Left ventricle myocardium inferior (tissue), 1 donor: ENCODE measurements around the gene PATJ. TPM values are rescaled to one million over a fixed set of nuclear protein-coding genes. Genes with fewer than 3 reads are reported as not detected.

Experiments used
- DNase-seq: peaks from one replicate; pipeline ENCODE4 v3.0.0-alpha.2; 2020
- H3K27ac ChIP-seq: fragments of 200-600 bp; replicated peaks from 2 replicates; pipeline ENCODE4 v1.8.0; 2021
- H3K27me3 ChIP-seq: fragments of 200-600 bp; 2 replicates; pipeline ENCODE4 v1.8.0; 2021; ENCODE audit warnings: low read depth
- H3K36me3 ChIP-seq: fragments of 200-600 bp; 2 replicates; pipeline ENCODE4 v1.8.0; 2021
- H3K4me1 ChIP-seq: fragments of 200-600 bp; 2 replicates; pipeline ENCODE4 v1.8.0; 2021
- H3K4me3 ChIP-seq: fragments of 200-600 bp; 2 replicates; pipeline ENCODE4 v1.8.0; 2021; ENCODE audit warnings: mild to moderate bottlenecking, moderate library complexity
- H3K9me3 ChIP-seq: fragments of 200-600 bp; replicated peaks from 2 replicates; pipeline ENCODE4 v1.8.0; 2021
- intact Hi-C: fragments of 100-400 bp; cut with micrococcal nuclease; formaldehyde crosslinking; loops from one replicate; pipeline ENCODE4 v1.11.0; 2022
- total RNA-seq: library from RNA; stranded (reverse); fragmentation: NEBNext Ultra II Directional; extraction: Animal tissue kit (Norgen Biotek cat#: 25700); gene quantifications from one replicate; pipeline ENCODE4 v1.2.1, GENCODE V29; 2021
- TF ChIP-seq, protein P1 (sequence below): fragments of 200-600 bp; IDR thresholded peaks from 2 replicates; pipeline ENCODE4 v1.8.0; 2021; ENCODE audit warnings: antibody characterized with exemption, mild to moderate bottlenecking, borderline replicate concordance
- donor health status: DM: no; HTN: yes; CAD: no; lungs with severe emphysema.

The PATJ gene
- total RNA-seq, 1 donor from 2014 or later: 166 TPM

DNA sequence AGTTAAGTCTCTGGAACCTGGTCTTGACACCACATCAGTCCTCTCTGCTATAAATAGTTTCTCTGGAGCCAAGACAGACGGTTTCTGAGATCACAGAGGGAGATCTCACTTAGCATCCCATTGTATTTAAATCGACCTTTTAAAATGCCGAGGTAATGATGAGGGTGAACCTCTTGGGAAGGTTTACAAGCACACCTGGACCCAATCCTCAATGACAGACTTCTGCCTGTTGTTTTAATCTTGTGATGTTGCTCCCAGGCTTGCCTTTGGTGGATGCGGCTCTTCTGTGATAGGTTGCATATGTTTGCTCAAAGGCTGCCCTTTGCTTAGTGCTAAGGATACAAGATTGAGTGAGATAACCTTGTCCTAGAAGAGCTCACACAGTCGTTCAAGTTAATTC lies 347.7 kb downstream of the PATJ start:
- Histone ChIP-seq H3K27ac (no peak overlapping the region), H3K27me3 (no peaks in the 10 kb centered on the region), H3K4me3 (no peak overlapping the region), H3K9me3 (no peaks in the 10 kb centered on the region), H3K36me3 (peaks cover 10% of the 10 kb centered on the region), H3K4me1 (peaks cover 11% of the 10 kb centered on the region)
- DNase-seq: no peak
- TF ChIP-seq, protein P1, sequence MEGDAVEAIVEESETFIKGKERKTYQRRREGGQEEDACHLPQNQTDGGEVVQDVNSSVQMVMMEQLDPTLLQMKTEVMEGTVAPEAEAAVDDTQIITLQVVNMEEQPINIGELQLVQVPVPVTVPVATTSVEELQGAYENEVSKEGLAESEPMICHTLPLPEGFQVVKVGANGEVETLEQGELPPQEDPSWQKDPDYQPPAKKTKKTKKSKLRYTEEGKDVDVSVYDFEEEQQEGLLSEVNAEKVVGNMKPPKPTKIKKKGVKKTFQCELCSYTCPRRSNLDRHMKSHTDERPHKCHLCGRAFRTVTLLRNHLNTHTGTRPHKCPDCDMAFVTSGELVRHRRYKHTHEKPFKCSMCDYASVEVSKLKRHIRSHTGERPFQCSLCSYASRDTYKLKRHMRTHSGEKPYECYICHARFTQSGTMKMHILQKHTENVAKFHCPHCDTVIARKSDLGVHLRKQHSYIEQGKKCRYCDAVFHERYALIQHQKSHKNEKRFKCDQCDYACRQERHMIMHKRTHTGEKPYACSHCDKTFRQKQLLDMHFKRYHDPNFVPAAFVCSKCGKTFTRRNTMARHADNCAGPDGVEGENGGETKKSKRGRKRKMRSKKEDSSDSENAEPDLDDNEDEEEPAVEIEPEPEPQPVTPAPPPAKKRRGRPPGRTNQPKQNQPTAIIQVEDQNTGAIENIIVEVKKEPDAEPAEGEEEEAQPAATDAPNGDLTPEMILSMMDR: no peak
- intact Hi-C loops: no loop called here

DNA sequence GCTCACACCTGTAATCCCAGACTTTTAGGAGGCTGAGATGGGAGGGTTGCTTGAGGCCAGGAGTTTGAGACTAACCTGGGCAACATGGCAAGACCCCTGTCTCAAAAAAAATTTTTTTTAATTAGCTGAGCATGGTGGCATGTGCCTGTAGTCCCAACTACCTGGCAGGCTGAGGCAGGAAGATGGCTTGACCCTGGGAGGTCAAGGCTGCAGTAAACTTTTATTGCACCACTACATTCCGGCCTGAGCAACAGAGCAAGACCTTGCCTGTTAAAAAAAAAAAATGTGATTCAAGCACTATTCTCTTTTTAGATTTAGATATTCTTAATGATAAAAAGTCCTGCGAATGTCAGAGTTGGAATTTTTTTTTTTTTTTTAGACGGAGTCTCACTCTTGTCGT lies 349.8 kb downstream of the PATJ start:
- intact Hi-C loops: no loop called here
- no peak overlapping the region for H3K27ac ChIP-seq
- no peaks in the 10 kb centered on the region for H3K27me3 ChIP-seq
- TF ChIP-seq, protein P1: no peak
- DNase-seq: no peak
- no peak overlapping the region for H3K4me3 ChIP-seq
- H3K9me3 ChIP-seq: no peaks in the 10 kb centered on the region
- H3K4me1 ChIP-seq: peaks cover 10% of the 10 kb centered on the region
- H3K36me3 ChIP-seq: no peaks in the 10 kb centered on the region

DNA sequence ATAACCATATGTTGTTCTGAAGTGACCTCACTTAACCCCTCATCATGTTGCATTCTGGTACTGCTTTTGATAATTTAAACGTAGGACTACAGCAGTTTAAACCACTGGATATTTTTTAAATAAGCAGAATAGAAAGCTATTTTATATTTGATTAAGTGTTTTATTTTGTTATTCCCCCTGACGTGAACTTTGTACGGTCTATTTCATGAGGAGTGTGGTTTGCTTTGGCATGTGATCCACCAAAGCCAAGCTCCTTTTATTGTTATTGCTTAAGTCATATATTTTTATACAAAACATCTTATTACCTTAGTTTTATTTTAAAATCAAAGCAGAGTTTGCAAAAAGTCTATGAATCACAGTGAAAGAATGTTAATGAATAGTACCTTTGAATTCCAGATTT lies 351.0 kb downstream of the PATJ start:
- Histone ChIP-seq H3K9me3 (no peaks in the 10 kb centered on the region), H3K36me3 (no peaks in the 10 kb centered on the region), H3K4me1 (peaks cover 10% of the 10 kb centered on the region), H3K27me3 (no peaks in the 10 kb centered on the region), H3K4me3 (no peak overlapping the region), H3K27ac (no peak overlapping the region)
- no peak for DNase-seq
- TF ChIP-seq, protein P1: no peak
- intact Hi-C loops: no loop called here

DNA sequence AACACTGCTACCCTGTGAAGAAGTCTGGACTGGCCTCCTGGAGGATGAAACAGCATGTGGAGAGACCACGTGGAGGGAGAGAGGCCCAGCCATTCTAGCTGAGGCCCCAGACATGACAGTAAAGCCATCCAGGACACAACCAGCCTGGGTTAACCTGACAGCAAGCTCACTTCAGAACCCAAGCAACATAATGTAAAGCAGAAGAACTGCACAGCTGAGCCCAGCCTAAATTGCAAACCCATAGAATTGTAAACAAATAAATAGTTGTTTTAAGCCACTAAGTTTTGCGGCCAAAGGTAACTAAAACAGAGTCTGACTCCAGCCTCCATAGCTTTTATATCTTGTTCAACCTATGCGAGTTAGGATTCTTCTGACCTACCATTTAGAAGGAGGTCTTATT lies 355.2 kb downstream of the PATJ start:
- peaks cover 8% of the 10 kb centered on the region for H3K9me3 ChIP-seq
- no peak overlapping the region for H3K27ac ChIP-seq
- TF ChIP-seq, protein P1: no peak
- H3K4me3 ChIP-seq: no peak overlapping the region
- no peaks in the 10 kb centered on the region for H3K4me1 ChIP-seq
- peaks cover 7% of the 10 kb centered on the region for H3K36me3 ChIP-seq
- no peak for DNase-seq
- intact Hi-C loops: no loop called here
- H3K27me3 ChIP-seq: no peaks in the 10 kb centered on the region

DNA sequence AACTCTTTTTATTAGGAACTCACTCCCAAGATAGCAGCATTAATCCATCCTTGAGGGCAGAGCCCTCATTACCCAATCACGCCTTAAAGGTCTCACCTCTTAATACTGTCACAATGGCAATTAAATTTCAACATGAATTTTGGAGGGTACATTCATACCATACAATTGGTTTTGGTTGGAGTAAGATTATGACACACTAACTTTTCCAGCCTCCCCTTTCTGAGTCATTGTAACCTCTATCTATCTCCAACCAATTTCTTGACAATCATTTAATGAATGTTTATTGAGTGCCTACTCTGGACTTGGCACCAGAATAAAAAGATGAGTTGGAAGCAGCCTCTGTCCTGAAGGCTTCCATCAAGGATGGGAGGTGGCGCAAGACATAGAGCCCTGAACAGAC lies 358.2 kb downstream of the PATJ start:
- Histone ChIP-seq H3K27ac (no peak overlapping the region), H3K9me3 (peaks cover 8% of the 10 kb centered on the region), H3K27me3 (no peaks in the 10 kb centered on the region), H3K36me3 (peaks cover 7% of the 10 kb centered on the region), H3K4me3 (no peak overlapping the region), H3K4me1 (no peaks in the 10 kb centered on the region)
- intact Hi-C loops: no loop called here
- DNase-seq: no peak
- TF ChIP-seq, protein P1: no peak

DNA sequence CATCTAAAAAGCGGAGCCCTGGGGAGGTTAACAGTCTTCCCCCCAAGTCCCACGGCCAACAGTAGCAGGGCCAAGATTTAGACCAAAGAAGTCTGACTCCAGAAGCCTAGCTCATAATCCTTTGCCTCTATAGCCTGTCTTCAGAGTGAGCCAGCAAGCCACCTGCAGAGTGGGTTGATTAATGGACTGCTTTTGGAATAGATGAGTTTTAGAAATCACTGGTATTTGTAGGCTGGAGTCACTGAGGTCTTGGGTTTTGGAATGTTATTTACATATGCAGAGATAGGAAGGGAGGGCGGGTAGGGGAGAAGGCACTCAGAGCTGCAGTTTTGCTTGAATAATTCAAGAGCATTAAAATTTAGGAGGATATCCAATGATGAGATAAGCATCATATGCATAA lies 361.6 kb downstream of the PATJ start:
- intact Hi-C loops: no loop called here
- Histone ChIP-seq H3K27me3 (no peaks in the 10 kb centered on the region), H3K4me3 (no peak overlapping the region), H3K4me1 (no peaks in the 10 kb centered on the region), H3K36me3 (peaks cover 7% of the 10 kb centered on the region), H3K27ac (no peak overlapping the region), H3K9me3 (peaks cover 8% of the 10 kb centered on the region)
- TF ChIP-seq, protein P1: no peak
- DNase-seq: no peak
